ENCODE results near the gene BOLA1.

DNA sequence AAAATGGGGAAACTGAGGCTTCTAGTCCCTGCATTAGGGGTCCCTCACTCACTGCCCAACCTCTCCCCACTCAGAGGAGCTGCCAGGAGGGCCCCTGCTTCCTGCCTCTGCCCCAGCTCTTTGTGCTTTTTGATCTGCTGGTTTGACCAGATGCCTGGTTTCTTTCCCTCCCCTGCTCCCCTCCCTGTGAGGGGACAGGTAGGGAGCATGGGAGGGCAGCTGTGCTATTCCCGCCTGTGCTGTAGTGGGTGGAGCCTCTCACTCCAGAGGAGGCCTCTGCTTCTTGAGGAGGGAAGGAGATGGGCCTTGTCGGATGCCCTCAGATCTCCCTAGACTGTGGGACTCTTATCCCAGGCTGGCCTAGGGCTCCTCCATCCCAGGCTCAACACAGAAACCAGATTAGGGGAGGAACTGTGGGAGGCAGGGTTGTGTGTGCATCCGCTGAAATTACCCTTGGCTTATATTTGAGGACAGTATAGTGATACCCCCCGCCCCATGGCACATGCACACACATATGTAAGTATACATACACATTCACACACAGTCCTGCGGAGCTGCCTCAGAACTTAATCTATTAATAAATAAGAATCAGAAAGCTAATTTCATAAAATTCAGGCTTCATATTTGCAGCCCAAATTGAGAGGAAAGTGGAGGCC is 4.6 kb downstream of the BOLA1 start:
- TF ChIP-seq GABPA (IDR thresholded peaks at IDR 0.05; ENCODE audit: low read depth) (no peak), RAD21 (IDR thresholded peaks at IDR 0.05; ENCODE audit: low read length) (no peak), POLR2AphosphoS5 (IDR thresholded peaks at IDR 0.05; ENCODE audit: low read depth, low read length) (no peak), EP300 (IDR thresholded peaks at IDR 0.05; ENCODE audit: borderline replicate concordance in 1 of 2, low read depth in 1 of 2, low read length in 1 of 2) (no peak), SMC3 (IDR thresholded peaks at IDR 0.05; ENCODE audit: low read depth, low read length) (no peak), EZH2phosphoT487 (IDR thresholded peaks at IDR 0.05; ENCODE audit: borderline replicate concordance, low read depth) (no peak), SIN3A (IDR thresholded peaks at IDR 0.05; ENCODE audit: borderline replicate concordance, low read depth, low read length) (no peak)
- TF ChIP-seq, protein P1, sequence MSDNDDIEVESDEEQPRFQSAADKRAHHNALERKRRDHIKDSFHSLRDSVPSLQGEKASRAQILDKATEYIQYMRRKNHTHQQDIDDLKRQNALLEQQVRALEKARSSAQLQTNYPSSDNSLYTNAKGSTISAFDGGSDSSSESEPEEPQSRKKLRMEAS (IDR thresholded peaks at IDR 0.05; ENCODE audit: low read depth) = no peak
- TF ChIP-seq, protein P2, sequence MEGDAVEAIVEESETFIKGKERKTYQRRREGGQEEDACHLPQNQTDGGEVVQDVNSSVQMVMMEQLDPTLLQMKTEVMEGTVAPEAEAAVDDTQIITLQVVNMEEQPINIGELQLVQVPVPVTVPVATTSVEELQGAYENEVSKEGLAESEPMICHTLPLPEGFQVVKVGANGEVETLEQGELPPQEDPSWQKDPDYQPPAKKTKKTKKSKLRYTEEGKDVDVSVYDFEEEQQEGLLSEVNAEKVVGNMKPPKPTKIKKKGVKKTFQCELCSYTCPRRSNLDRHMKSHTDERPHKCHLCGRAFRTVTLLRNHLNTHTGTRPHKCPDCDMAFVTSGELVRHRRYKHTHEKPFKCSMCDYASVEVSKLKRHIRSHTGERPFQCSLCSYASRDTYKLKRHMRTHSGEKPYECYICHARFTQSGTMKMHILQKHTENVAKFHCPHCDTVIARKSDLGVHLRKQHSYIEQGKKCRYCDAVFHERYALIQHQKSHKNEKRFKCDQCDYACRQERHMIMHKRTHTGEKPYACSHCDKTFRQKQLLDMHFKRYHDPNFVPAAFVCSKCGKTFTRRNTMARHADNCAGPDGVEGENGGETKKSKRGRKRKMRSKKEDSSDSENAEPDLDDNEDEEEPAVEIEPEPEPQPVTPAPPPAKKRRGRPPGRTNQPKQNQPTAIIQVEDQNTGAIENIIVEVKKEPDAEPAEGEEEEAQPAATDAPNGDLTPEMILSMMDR (IDR thresholded peaks at IDR 0.05) = no peak
- TF ChIP-seq, protein P3, sequence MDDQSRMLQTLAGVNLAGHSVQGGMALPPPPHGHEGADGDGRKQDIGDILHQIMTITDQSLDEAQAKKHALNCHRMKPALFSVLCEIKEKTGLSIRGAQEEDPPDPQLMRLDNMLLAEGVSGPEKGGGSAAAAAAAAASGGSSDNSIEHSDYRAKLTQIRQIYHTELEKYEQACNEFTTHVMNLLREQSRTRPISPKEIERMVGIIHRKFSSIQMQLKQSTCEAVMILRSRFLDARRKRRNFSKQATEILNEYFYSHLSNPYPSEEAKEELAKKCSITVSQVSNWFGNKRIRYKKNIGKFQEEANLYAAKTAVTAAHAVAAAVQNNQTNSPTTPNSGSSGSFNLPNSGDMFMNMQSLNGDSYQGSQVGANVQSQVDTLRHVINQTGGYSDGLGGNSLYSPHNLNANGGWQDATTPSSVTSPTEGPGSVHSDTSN (IDR thresholded peaks at IDR 0.05) = no peak
- TF ChIP-seq, protein P4, sequence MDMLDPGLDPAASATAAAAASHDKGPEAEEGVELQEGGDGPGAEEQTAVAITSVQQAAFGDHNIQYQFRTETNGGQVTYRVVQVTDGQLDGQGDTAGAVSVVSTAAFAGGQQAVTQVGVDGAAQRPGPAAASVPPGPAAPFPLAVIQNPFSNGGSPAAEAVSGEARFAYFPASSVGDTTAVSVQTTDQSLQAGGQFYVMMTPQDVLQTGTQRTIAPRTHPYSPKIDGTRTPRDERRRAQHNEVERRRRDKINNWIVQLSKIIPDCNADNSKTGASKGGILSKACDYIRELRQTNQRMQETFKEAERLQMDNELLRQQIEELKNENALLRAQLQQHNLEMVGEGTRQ (IDR thresholded peaks at IDR 0.05; ENCODE audit: borderline replicate concordance, low read depth, low read length) = no peak
